Esophagus squamous epithelium (tissue), 5 donors: Measurements from ENCODE around the gene RWDD3. TPM values are rescaled to one million over a fixed set of nuclear protein-coding genes. Genes with fewer than 3 reads are reported as not detected.

ENCODE experiments used
- DNase-seq: peaks from one replicate; lab custom pipeline; 2025; lab: John Stamatoyannopoulos, UW
- H3K27ac ChIP-seq, 4 donors: fragments of 200-600 bp; sonication (generic); one replicate each; pipeline ENCODE4 v1.5.1; 2016 to 2019; ENCODE audit warnings: mild to moderate bottlenecking in 1 of 4
- H3K27me3 ChIP-seq, 4 donors: fragments of 200-600 bp; sonication (generic); 1 replicate in 3 of 4; 2 replicates in 1 of 4; pipeline versions ENCODE4 v1.5.1 to v1.6.0; 2017 to 2021; ENCODE audit warnings: antibody characterized with exemption in 1 of 4
- H3K36me3 ChIP-seq, 3 donors: fragments of 200-600 bp; sonication (generic); one replicate each; pipeline ENCODE4 v1.5.1; 2016 to 2019
- H3K4me1 ChIP-seq, 3 donors: fragments of 200-600 bp; sonication (generic); one replicate each; pipeline ENCODE4 v1.5.1; 2017 to 2019
- H3K4me3 ChIP-seq, 4 donors: fragments of 200-600 bp; sonication (generic); 1 replicate in 3 of 4; 2 replicates in 1 of 4; pipeline ENCODE4 v1.5.1; 2016 to 2019; ENCODE audit warnings: mild to moderate bottlenecking in 2 of 4, moderate library complexity in 1 of 4
- H3K9me3 ChIP-seq, 3 donors: fragments of 200-600 bp; sonication (generic); one replicate each; pipeline ENCODE4 v1.5.1; 2016 to 2019
- CTCF ChIP-seq, 6 experiments: fragments of 450-650 bp in 4 of 6; fragments of 200-600 bp in 2 of 6; sonication (generic) in 2 of 6; IDR thresholded peaks; one replicate each; pipeline ENCODE4 v1.5.1; 2016 to 2019; ENCODE audit warnings: antibody characterized with exemption in 6 of 6, mild to moderate bottlenecking in 4 of 6, moderate library complexity in 4 of 6
- POLR2A ChIP-seq, 4 donors: fragments of 450-650 bp; IDR thresholded peaks; one replicate each; pipeline ENCODE4 v1.6.1; 2017; ENCODE audit warnings: antibody characterized with exemption in 4 of 4, mild to moderate bottlenecking in 4 of 4, moderate library complexity in 3 of 4
- WGBS, 2 donors: methylation state at CpG; one replicate each; pipeline ENCODE4 v1.1.5; 2018; 5-methylcytosine and 5-hydroxymethylcytosine counted together
- intact Hi-C: fragments of 100-400 bp; cut with DNase I; formaldehyde crosslinking; loops from one replicate; pipeline ENCODE4 v1.15.0; 2022
- total RNA-seq, 4 donors: library from RNA; depleted of rRNA; stranded (reverse); fragments of >200 nt; gene quantifications; one replicate each; pipeline ENCODE4 v1.1.0, GENCODE V29; 2016
- donor health status: DM: yes; HTN: yes; CAD: no.

RWDD3 gene
- total RNA-seq, 4 donors from 2014 or later = 1.8 to 11.8 (median 7.6) TPM

GRCh38 chr1:95265106-95265505 lies 31.1 kb downstream of the RWDD3 start:
- Histone ChIP-seq H3K27me3 (no peaks in the 10 kb centered on the region), H3K9me3 (no peaks in the 10 kb centered on the region), H3K27ac (no peak overlapping the region), H3K4me3 (no peak overlapping the region), H3K4me1 (no peaks in the 10 kb centered on the region), H3K36me3 (no peaks in the 10 kb centered on the region)
- no peak for DNase-seq
- 70% methylated on average over 2 of the region's 2 CpGs for WGBS, 2 donors
- intact Hi-C loops = no loop called here
- TF ChIP-seq POLR2A (IDR thresholded peaks at IDR 0.05) (no peak), CTCF (IDR thresholded peaks at IDR 0.05) (no peak)

- TF ChIP-seq CTCF (IDR thresholded peaks at IDR 0.05) = no peak
- TF ChIP-seq POLR2A (IDR thresholded peaks at IDR 0.05) = no peak
- no peaks in the 10 kb centered on the region for H3K4me1 ChIP-seq
- H3K27me3 ChIP-seq = no peaks in the 10 kb centered on the region
- H3K27ac ChIP-seq = no peak overlapping the region
- H3K36me3 ChIP-seq = no peaks in the 10 kb centered on the region
- intact Hi-C loops = no loop called here
- H3K9me3 ChIP-seq = no peaks in the 10 kb centered on the region
- DNase-seq = no peak
- 88 to 89% methylated on average over 6 to 7 of the region's 7 CpGs for WGBS, 2 donors
- H3K4me3 ChIP-seq = no peak overlapping the region
Observed at GRCh38 chr1:95276429-95276828, 42.4 kb downstream of the RWDD3 start.

GRCh38 chr1:95278173-95279006 lies 44.4 kb downstream of the RWDD3 start:
- Histone ChIP-seq H3K36me3 (no peaks in the 10 kb centered on the region), H3K4me1 (no peaks in the 10 kb centered on the region), H3K27me3 (no peaks in the 10 kb centered on the region), H3K9me3 (no peaks in the 10 kb centered on the region), H3K4me3 (no peak overlapping the region), H3K27ac (no peak overlapping the region)
- TF ChIP-seq POLR2A (IDR thresholded peaks at IDR 0.05) = no peak
- TF ChIP-seq CTCF (IDR thresholded peaks at IDR 0.05) = no peak
- no peak for DNase-seq
- intact Hi-C loops = no loop called here
- 44 to 53% methylated on average over 4 of the region's 4 CpGs for WGBS, 2 donors

- no peak for TF ChIP-seq POLR2A (IDR thresholded peaks at IDR 0.05)
- TF ChIP-seq CTCF (IDR thresholded peaks at IDR 0.05) = no peak
- Histone ChIP-seq H3K27ac (no peak overlapping the region), H3K9me3 (no peaks in the 10 kb centered on the region), H3K36me3 (no peaks in the 10 kb centered on the region), H3K4me3 (no peak overlapping the region), H3K27me3 (no peaks in the 10 kb centered on the region), H3K4me1 (no peaks in the 10 kb centered on the region)
- DNase-seq = no peak
- WGBS, 2 donors = 73 to 88% methylated on average over 3 of the region's 3 CpGs
- intact Hi-C loops = no loop called here
Observed at GRCh38 chr1:95281781-95282517, 47.9 kb downstream of the RWDD3 start.

GRCh38 chr1:95282518-95282895 lies 48.5 kb downstream of the RWDD3 start:
- Histone ChIP-seq H3K4me3 (no peak overlapping the region), H3K27ac (no peak overlapping the region), H3K27me3 (no peaks in the 10 kb centered on the region), H3K4me1 (no peaks in the 10 kb centered on the region), H3K36me3 (no peaks in the 10 kb centered on the region), H3K9me3 (no peaks in the 10 kb centered on the region)
- no peak for DNase-seq
- 67 to 78% methylated on average over 1 of the region's 1 CpG for WGBS, 2 donors
- no peak for TF ChIP-seq CTCF (IDR thresholded peaks at IDR 0.05)
- TF ChIP-seq POLR2A (IDR thresholded peaks at IDR 0.05) = no peak
- intact Hi-C loops = no loop called here
